Upper lobe of left lung (tissue), 4 donors: ENCODE measurements around the gene CXCL14.

ENCODE experiments used
- POLR2A ChIP-seq, 4 donors: fragments of 450-650 bp; IDR thresholded peaks; one replicate each; pipeline ENCODE4 v1.5.1; 2016 to 2017; ENCODE audit warnings: antibody characterized with exemption in 4 of 4, mild to moderate bottlenecking in 2 of 4
- POLR2AphosphoS5 ChIP-seq, 2 donors: sonication (generic); formaldehyde crosslinking; IDR thresholded peaks; one replicate each; pipeline ENCODE4 v1.5.1; 2017; ENCODE audit warnings: antibody characterized with exemption in 2 of 2
- TF ChIP-seq, protein P1 (sequence below), 6 experiments: fragments of 450-650 bp in 4 of 6; fragments of 200-600 bp in 2 of 6; sonication (generic) in 2 of 6; IDR thresholded peaks; one replicate each; pipeline ENCODE4 v1.5.1; 2016 to 2019; ENCODE audit warnings: antibody characterized with exemption in 6 of 6

DNA sequence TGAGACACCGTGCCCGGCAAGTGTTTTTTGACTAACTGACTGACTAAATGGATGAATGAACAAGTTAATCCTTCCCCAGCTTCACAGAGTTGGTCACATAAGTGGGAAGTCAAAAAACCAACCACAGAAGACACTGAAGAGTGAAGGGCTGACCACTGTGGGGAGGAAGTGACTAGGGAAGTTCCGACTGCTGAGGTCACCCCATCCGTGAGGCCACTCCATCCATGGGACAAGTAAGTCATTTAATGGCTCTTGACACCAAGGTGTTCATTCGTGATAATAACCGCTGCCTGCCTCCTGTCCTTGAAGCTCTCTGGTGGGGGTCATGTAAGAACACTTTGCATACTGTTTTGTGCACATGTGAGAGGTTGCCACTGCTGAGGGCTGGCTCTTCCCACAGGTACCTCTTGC lies 22.2 kb upstream of the CXCL14 start:
- TF ChIP-seq, protein P1, sequence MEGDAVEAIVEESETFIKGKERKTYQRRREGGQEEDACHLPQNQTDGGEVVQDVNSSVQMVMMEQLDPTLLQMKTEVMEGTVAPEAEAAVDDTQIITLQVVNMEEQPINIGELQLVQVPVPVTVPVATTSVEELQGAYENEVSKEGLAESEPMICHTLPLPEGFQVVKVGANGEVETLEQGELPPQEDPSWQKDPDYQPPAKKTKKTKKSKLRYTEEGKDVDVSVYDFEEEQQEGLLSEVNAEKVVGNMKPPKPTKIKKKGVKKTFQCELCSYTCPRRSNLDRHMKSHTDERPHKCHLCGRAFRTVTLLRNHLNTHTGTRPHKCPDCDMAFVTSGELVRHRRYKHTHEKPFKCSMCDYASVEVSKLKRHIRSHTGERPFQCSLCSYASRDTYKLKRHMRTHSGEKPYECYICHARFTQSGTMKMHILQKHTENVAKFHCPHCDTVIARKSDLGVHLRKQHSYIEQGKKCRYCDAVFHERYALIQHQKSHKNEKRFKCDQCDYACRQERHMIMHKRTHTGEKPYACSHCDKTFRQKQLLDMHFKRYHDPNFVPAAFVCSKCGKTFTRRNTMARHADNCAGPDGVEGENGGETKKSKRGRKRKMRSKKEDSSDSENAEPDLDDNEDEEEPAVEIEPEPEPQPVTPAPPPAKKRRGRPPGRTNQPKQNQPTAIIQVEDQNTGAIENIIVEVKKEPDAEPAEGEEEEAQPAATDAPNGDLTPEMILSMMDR (IDR thresholded peaks at IDR 0.05) = no peak
- TF ChIP-seq POLR2A (IDR thresholded peaks at IDR 0.05) (no peak), POLR2AphosphoS5 (IDR thresholded peaks at IDR 0.05) (no peak)
